Trophoblast cell (in vitro differentiated cells and primary cell): ENCODE results near the gene GAGE10. TPM values are rescaled to one million over a fixed set of nuclear protein-coding genes. Genes with fewer than 3 reads are reported as not detected.

Experiments used
- DNase-seq, 2 donors: peaks; one replicate each; pipeline ENCODE4 v3.0.0-alpha.2; 2016
- H2AFZ ChIP-seq: 2 replicates; pipeline ENCODE4 v1.6.1; 2013; ENCODE audit warnings: low read length, moderate library complexity, mild to moderate bottlenecking; ENCODE audit not compliant: insufficient read depth, poor library complexity
- H2AK5ac ChIP-seq: 2 replicates; pipeline ENCODE4 v1.6.1; 2013; ENCODE audit warnings: mild to moderate bottlenecking, low read length
- H2BK120ac ChIP-seq: 2 replicates; pipeline ENCODE4 v1.6.1; 2013; ENCODE audit warnings: low read length, mild to moderate bottlenecking, moderate library complexity; ENCODE audit not compliant: insufficient read depth, poor library complexity
- H2BK12ac ChIP-seq: 2 replicates; pipeline ENCODE4 v1.6.1; 2013; ENCODE audit warnings: mild to moderate bottlenecking, low read length, moderate library complexity
- H2BK5ac ChIP-seq: 2 replicates; pipeline ENCODE4 v1.6.1; 2013; ENCODE audit warnings: low read length, low read depth, moderate library complexity, mild to moderate bottlenecking; ENCODE audit not compliant: poor library complexity
- H3K14ac ChIP-seq: 2 replicates; pipeline ENCODE4 v1.6.1; 2013; ENCODE audit warnings: mild to moderate bottlenecking, low read length
- H3K18ac ChIP-seq: 2 replicates; pipeline ENCODE4 v1.6.1; 2013; ENCODE audit warnings: mild to moderate bottlenecking, low read length
- H3K23ac ChIP-seq: 2 replicates; pipeline ENCODE4 v1.6.1; 2013; ENCODE audit warnings: low read length
- H3K27ac ChIP-seq: 2 replicates; pipeline ENCODE4 v1.5.1; 2013; ENCODE audit warnings: low read depth, mild to moderate bottlenecking, inconsistent platforms, low read length, moderate library complexity
- H3K27me3 ChIP-seq: 2 replicates; pipeline ENCODE4 v1.6.1; 2013; ENCODE audit warnings: inconsistent platforms, mild to moderate bottlenecking, low read length, moderate library complexity; ENCODE audit not compliant: insufficient read depth
- H3K36me3 ChIP-seq, 2 experiments: 1 replicate in 1 of 2; 2 replicates in 1 of 2; pipeline ENCODE4 v1.6.1; 2013; ENCODE audit warnings: low read length in 2 of 2, mild to moderate bottlenecking in 2 of 2, moderate library complexity in 1 of 2; ENCODE audit not compliant: insufficient read depth in 2 of 2, control insufficient read depth in 1 of 2
- H3K4ac ChIP-seq: 2 replicates; pipeline ENCODE4 v1.6.1; 2013; ENCODE audit warnings: low read depth, mild to moderate bottlenecking, low read length, moderate library complexity
- H3K4me1 ChIP-seq, 2 experiments: 1 replicate in 1 of 2; 2 replicates in 1 of 2; pipeline ENCODE4 v1.6.1; 2013; ENCODE audit warnings: low read length in 2 of 2, mild to moderate bottlenecking in 2 of 2, moderate library complexity in 1 of 2; ENCODE audit not compliant: insufficient read depth in 2 of 2, control insufficient read depth in 1 of 2
- H3K4me2 ChIP-seq: 2 replicates; pipeline ENCODE4 v1.6.1; 2013; ENCODE audit warnings: inconsistent platforms, mild to moderate bottlenecking, low read length, moderate library complexity
- H3K4me3 ChIP-seq: 2 replicates; pipeline ENCODE4 v1.5.1; 2013; ENCODE audit warnings: mild to moderate bottlenecking, low read depth, low read length, inconsistent platforms
- H3K79me1 ChIP-seq: one replicate; pipeline ENCODE4 v1.6.1; 2013; ENCODE audit warnings: low read length
- H3K79me2 ChIP-seq: 2 replicates; pipeline ENCODE4 v1.6.1; 2013; ENCODE audit warnings: low read length, mild to moderate bottlenecking; ENCODE audit not compliant: control insufficient read depth, insufficient read depth, poor library complexity
- H3K9ac ChIP-seq: 2 replicates; pipeline ENCODE4 v1.6.1; 2013; ENCODE audit warnings: mild to moderate bottlenecking, low read length
- H3K9me3 ChIP-seq: 2 replicates; pipeline ENCODE4 v1.6.1; 2013; ENCODE audit warnings: low read depth, mild to moderate bottlenecking, control low read depth, inconsistent platforms, low read length; ENCODE audit not compliant: insufficient read depth
- H4K12ac ChIP-seq: 2 replicates; pipeline ENCODE4 v1.6.1; 2013; ENCODE audit warnings: low read depth, mild to moderate bottlenecking, low read length, moderate library complexity
- H4K8ac ChIP-seq: 2 replicates; pipeline ENCODE4 v1.6.1; 2013; ENCODE audit warnings: low read depth, mild to moderate bottlenecking, low read length, moderate library complexity
- H4K91ac ChIP-seq: one replicate; pipeline ENCODE4 v1.6.1; 2013; ENCODE audit warnings: low read depth, mild to moderate bottlenecking, low read length, moderate library complexity
- WGBS: extraction: QIAGEN DNeasy Blood & Tissue Kit; methylation state at CpG from one replicate; pipeline ENCODE4 v1.1.7; 2013; ENCODE audit warnings: missing lambda C conversion rate; ENCODE audit not compliant: insufficient read length, insufficient coverage; ENCODE audit errors: extremely low coverage; 5-methylcytosine and 5-hydroxymethylcytosine counted together
- polyA plus RNA-seq: library from polyadenylated mRNA; stranded (reverse); fragments of 200-250 nt; gene quantifications from 2 replicates; pipeline ENCODE4 v1.2.3, GENCODE V29; 2013

GAGE10 gene
- polyA plus RNA-seq: not detected in 2 replicates

- H3K4ac ChIP-seq: no peak within 1 kb of the TSS
- DNase-seq: no peak
- no peaks in the 10 kb centered on the region for H3K36me3 ChIP-seq
- H3K4me2 ChIP-seq: no peak within 1 kb of the TSS
- H4K12ac ChIP-seq: no peak within 1 kb of the TSS
- no peak within 1 kb of the TSS for H3K23ac ChIP-seq
- H3K4me1 ChIP-seq: no peaks in the 10 kb centered on the region
- H3K14ac ChIP-seq: no peak within 1 kb of the TSS
- H4K8ac ChIP-seq: no peak within 1 kb of the TSS
- no peak within 1 kb of the TSS for H4K91ac ChIP-seq
- H3K9me3 ChIP-seq: no peaks in the 10 kb centered on the region
- H3K4me3 ChIP-seq: no peak within 1 kb of the TSS
- no peak within 1 kb of the TSS for H3K9ac ChIP-seq
- WGBS: no CpG with 5 or more reads among the region's 15 CpGs
- H3K27me3 ChIP-seq: no peaks in the 10 kb centered on the region
- H2BK5ac ChIP-seq: no peak within 1 kb of the TSS
- no peaks in the 10 kb centered on the region for H3K79me2 ChIP-seq
- no peaks in the 10 kb centered on the region for H3K79me1 ChIP-seq
- no peak within 1 kb of the TSS for H2BK12ac ChIP-seq
- no peak within 1 kb of the TSS for H2AFZ ChIP-seq
- H2BK120ac ChIP-seq: no peak within 1 kb of the TSS
- no peak within 1 kb of the TSS for H3K27ac ChIP-seq
- H3K18ac ChIP-seq: no peak within 1 kb of the TSS
- no peak within 1 kb of the TSS for H2AK5ac ChIP-seq
Observed at GRCh38 chrX:49303346-49303745, at the start of gene GAGE10. Gene GAGE10, plus strand, starts transcription at chrX:49303646. Its CDS starts 1,214 bp downstream, at chrX:49304860.

- Histone ChIP-seq H2AFZ (no peak overlapping the region), H3K4ac (no peak overlapping the region), H3K14ac (no peak overlapping the region), H3K4me2 (no peak overlapping the region), H3K9me3 (no peaks in the 10 kb centered on the region), H3K79me1 (no peaks in the 10 kb centered on the region), H4K91ac (no peak overlapping the region), H2BK5ac (no peak overlapping the region), H3K4me3 (no peak overlapping the region), H4K12ac (no peak overlapping the region), H3K4me1 (no peaks in the 10 kb centered on the region), H3K27me3 (no peaks in the 10 kb centered on the region), H3K18ac (no peak overlapping the region), H4K8ac (no peak overlapping the region), H2AK5ac (no peak overlapping the region), H3K36me3 (peaks cover 4% of the 10 kb centered on the region in 2 experiments), H3K23ac (no peak overlapping the region), H2BK12ac (no peak overlapping the region), H3K79me2 (no peaks in the 10 kb centered on the region), H2BK120ac (no peak overlapping the region), H3K27ac (no peak overlapping the region), H3K9ac (no peak overlapping the region)
- DNase-seq: no peak
- no CpG with 5 or more reads among the region's 7 CpGs for WGBS
Observed at GRCh38 chrX:49254639-49255038, 48.8 kb upstream of the GAGE10 start.

GRCh38 chrX:49256268-49256995 is 47.0 kb upstream of the GAGE10 start:
- Histone ChIP-seq H3K23ac (no peak overlapping the region), H3K79me2 (no peaks in the 10 kb centered on the region), H3K18ac (no peak overlapping the region), H3K79me1 (no peaks in the 10 kb centered on the region), H3K27me3 (no peaks in the 10 kb centered on the region), H3K4me2 (no peak overlapping the region), H4K8ac (no peak overlapping the region), H2BK5ac (no peak overlapping the region), H4K91ac (no peak overlapping the region), H2AFZ (no peak overlapping the region), H3K4ac (no peak overlapping the region), H3K36me3 (no peaks in the 10 kb centered on the region), H3K9ac (no peak overlapping the region), H3K4me3 (no peak overlapping the region), H3K14ac (no peak overlapping the region), H3K4me1 (no peaks in the 10 kb centered on the region), H2BK120ac (no peak overlapping the region), H4K12ac (no peak overlapping the region), H2BK12ac (no peak overlapping the region), H3K27ac (no peak overlapping the region), H2AK5ac (no peak overlapping the region), H3K9me3 (no peaks in the 10 kb centered on the region)
- DNase-seq: no peak
- WGBS: no CpG with 5 or more reads among the region's 9 CpGs

GRCh38 chrX:49257074-49257790 is 46.2 kb upstream of the GAGE10 start:
- no peak overlapping the region for H3K9ac ChIP-seq
- H2BK5ac ChIP-seq: no peak overlapping the region
- no peak overlapping the region for H3K18ac ChIP-seq
- H4K12ac ChIP-seq: no peak overlapping the region
- H3K14ac ChIP-seq: no peak overlapping the region
- no peak for DNase-seq
- H3K4me2 ChIP-seq: no peak overlapping the region
- H3K9me3 ChIP-seq: no peaks in the 10 kb centered on the region
- no peak overlapping the region for H2AK5ac ChIP-seq
- H3K4me1 ChIP-seq: no peaks in the 10 kb centered on the region
- H2BK12ac ChIP-seq: no peak overlapping the region
- H3K4me3 ChIP-seq: no peak overlapping the region
- H3K4ac ChIP-seq: no peak overlapping the region
- no CpG with 5 or more reads among the region's 14 CpGs for WGBS
- no peaks in the 10 kb centered on the region for H3K79me2 ChIP-seq
- no peaks in the 10 kb centered on the region for H3K36me3 ChIP-seq
- no peak overlapping the region for H2AFZ ChIP-seq
- H3K23ac ChIP-seq: no peak overlapping the region
- H3K27me3 ChIP-seq: no peaks in the 10 kb centered on the region
- H2BK120ac ChIP-seq: no peak overlapping the region
- no peak overlapping the region for H4K91ac ChIP-seq
- no peaks in the 10 kb centered on the region for H3K79me1 ChIP-seq
- H3K27ac ChIP-seq: no peak overlapping the region
- no peak overlapping the region for H4K8ac ChIP-seq
